ENCODE results near the gene SPR. TPM values are rescaled to one million over a fixed set of nuclear protein-coding genes. Genes with fewer than 3 reads are reported as not detected.

Gene SPR
- total RNA-seq, 4 donors from 2014 or later, result 83.8 to 431 (median 98.0) TPM

DNA sequence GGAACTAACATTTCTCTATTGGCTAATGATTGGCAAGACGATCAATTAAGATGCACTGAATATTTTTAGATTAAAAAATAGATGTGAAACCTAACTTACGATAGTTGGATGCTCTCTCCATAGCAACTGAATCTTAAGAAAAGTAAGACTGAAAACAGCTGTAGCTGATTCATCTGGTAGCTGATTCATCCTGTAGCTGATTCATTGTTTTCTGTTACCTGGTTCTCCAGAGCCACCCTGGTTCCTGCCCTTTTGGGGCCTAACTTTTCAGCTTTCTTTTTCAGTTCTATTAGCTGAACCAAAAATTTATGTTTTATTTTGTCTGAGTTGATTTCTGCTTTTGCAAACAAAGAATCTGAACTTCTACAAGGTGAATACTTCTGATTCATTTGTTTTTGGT lies 22.7 kb upstream of the SPR start:
- H3K27me3 ChIP-seq, result peaks cover 57% of the 10 kb centered on the region
- H3K27ac ChIP-seq, result no peak overlapping the region
- TF ChIP-seq CTCF (IDR thresholded peaks at IDR 0.05), result no peak
- TF ChIP-seq EP300 (IDR thresholded peaks at IDR 0.05; ENCODE audit: low read depth), result no peak
- no peak for TF ChIP-seq POLR2AphosphoS5 (IDR thresholded peaks at IDR 0.05)
- no peak for TF ChIP-seq POLR2A (IDR thresholded peaks at IDR 0.05)
- 35 to 40% methylated on average over 2 of the region's 2 CpGs for WGBS, 2 donors (ENCODE audit: low coverage in 1 of 2)
- intact Hi-C loops (cut with DNase I; ENCODE audit: low total_unique reads) (no loop called here), in situ Hi-C loops (cut with MboI; ENCODE audit: low pct_ligation_motif_present in 1 of 4, low pct_unique_long_range_greater_than_20kb in 1 of 4, low sequenced_read_pairs in 3 of 4) (loop anchor here in 1 of 4 donors (10.0 kb wide), 1 partner anchor 90 kb away; no protein-coding TSS in a partner anchor)
- peaks cover 0 to 10% (median 8%) of the 10 kb centered on the region in 4 donors for H3K4me1 ChIP-seq
- no peaks in the 10 kb centered on the region for H3K9me3 ChIP-seq
- DNase-seq, result no peak
- H3K4me3 ChIP-seq, result no peak overlapping the region
- H3K36me3 ChIP-seq, result no peaks in the 10 kb centered on the region

DNA sequence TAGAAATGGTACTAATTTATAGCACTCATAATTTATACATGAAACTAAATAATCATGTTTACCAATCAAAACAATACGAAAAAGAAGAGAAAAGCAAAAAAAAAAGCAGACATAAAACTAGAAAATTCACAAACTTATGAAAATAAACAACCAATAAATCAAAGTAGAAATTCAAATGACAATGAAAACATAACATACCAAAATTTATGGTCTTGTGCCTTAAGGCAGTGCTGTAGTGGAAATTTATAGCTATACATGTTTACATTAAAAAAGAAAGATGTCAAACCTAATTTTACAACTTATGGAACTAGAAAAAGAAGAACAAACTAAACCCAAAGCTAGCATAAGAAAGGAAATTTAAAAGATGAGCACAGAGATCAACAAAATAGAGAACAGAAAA lies 16.1 kb upstream of the SPR start:
- H3K36me3 ChIP-seq, result no peaks in the 10 kb centered on the region
- in situ Hi-C loops (cut with MboI; ENCODE audit: low pct_ligation_motif_present in 1 of 4, low pct_unique_long_range_greater_than_20kb in 1 of 4, low sequenced_read_pairs in 3 of 4) (no loop called here), intact Hi-C loops (cut with DNase I; ENCODE audit: low total_unique reads) (no loop called here)
- WGBS, 2 donors (ENCODE audit: low coverage in 1 of 2), result 33 to 52% methylated on average over 1 of the region's 1 CpG
- DNase-seq, result no peak
- no peaks in the 10 kb centered on the region for H3K9me3 ChIP-seq
- peaks cover 53% of the 10 kb centered on the region for H3K27me3 ChIP-seq
- TF ChIP-seq CTCF (IDR thresholded peaks at IDR 0.05), result no peak
- no peak for TF ChIP-seq POLR2A (IDR thresholded peaks at IDR 0.05)
- TF ChIP-seq EP300 (IDR thresholded peaks at IDR 0.05; ENCODE audit: low read depth), result no peak
- no peak for TF ChIP-seq POLR2AphosphoS5 (IDR thresholded peaks at IDR 0.05)
- no peak overlapping the region for H3K27ac ChIP-seq
- H3K4me3 ChIP-seq, result no peak overlapping the region
- no peaks in the 10 kb centered on the region for H3K4me1 ChIP-seq

DNA sequence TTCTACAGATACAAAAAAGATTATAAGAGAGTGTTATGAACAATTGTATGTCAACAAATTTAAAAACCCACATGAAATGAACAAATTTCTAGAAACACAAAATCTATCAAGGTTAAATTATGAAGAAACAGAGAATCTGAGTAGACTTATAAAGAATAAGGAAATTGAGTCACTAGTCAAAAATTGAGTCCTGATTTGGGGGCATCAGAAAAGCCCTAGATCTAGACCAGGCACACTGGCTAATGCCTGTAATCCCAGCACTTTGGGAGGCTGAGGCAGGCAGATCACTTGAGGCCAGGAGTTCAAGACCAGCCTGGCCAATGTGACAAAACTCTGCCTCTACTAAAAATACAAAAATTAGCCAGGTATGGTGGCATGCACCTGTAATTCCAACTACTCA lies 15.3 kb upstream of the SPR start:
- Histone ChIP-seq H3K36me3 (no peaks in the 10 kb centered on the region), H3K4me3 (no peak overlapping the region), H3K9me3 (no peaks in the 10 kb centered on the region), H3K27ac (no peak overlapping the region), H3K4me1 (no peaks in the 10 kb centered on the region), H3K27me3 (peaks cover 53% of the 10 kb centered on the region)
- intact Hi-C loops (cut with DNase I; ENCODE audit: low total_unique reads) (no loop called here), in situ Hi-C loops (cut with MboI; ENCODE audit: low pct_ligation_motif_present in 1 of 4, low pct_unique_long_range_greater_than_20kb in 1 of 4, low sequenced_read_pairs in 3 of 4) (no loop called here)
- no peak for DNase-seq
- no peak for TF ChIP-seq EP300 (IDR thresholded peaks at IDR 0.05; ENCODE audit: low read depth)
- TF ChIP-seq CTCF (IDR thresholded peaks at IDR 0.05), result no peak
- no peak for TF ChIP-seq POLR2AphosphoS5 (IDR thresholded peaks at IDR 0.05)
- TF ChIP-seq POLR2A (IDR thresholded peaks at IDR 0.05), result no peak

DNA sequence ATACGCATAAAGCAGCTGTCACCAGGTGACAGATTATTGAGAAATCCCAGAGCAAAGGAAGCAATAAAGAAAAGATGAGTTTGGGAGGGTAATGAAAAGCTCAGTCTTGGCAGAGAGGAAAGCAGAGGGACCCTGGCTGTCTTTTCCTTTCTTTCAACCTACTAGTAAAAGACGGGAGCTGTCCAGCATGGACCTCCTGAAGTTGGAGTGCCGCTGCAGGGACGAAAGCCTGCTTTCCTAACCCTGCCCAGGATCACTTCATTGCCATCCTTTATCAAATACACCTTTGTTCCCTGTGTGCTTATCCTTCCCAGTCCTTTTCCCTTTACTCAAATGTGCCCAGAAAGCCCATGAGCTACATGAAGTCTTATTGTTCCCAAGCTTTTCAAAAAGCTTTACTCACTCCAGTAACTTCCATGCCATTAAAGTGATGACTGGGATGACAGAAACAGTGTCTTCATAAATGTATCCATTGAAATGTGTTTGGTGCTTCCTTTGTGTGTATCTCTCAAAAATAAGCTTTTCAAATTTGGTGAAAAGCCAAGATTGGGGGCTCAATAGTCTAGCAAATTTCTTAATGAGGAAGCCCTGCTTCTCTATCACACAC lies 3.7 kb upstream of the SPR start:
- peaks cover 5 to 18% (median 12%) of the 10 kb centered on the region in 4 donors for H3K4me1 ChIP-seq
- in situ Hi-C loops (cut with MboI; ENCODE audit: low pct_ligation_motif_present in 1 of 4, low pct_unique_long_range_greater_than_20kb in 1 of 4, low sequenced_read_pairs in 3 of 4) (loop anchor here in 2 of 4 donors (25.0 kb wide), 2 partner anchors 279 to 304 kb away; no protein-coding TSS in a partner anchor), intact Hi-C loops (cut with DNase I; ENCODE audit: low total_unique reads) (no loop called here)
- H3K9me3 ChIP-seq, result no peaks in the 10 kb centered on the region
- peaks cover 45% of the 10 kb centered on the region for H3K27me3 ChIP-seq
- H3K36me3 ChIP-seq, result no peaks in the 10 kb centered on the region
- H3K27ac ChIP-seq, result no peak overlapping the region
- TF ChIP-seq EP300 (IDR thresholded peaks at IDR 0.05; ENCODE audit: low read depth), result no peak
- no peak for TF ChIP-seq POLR2A (IDR thresholded peaks at IDR 0.05)
- TF ChIP-seq CTCF (IDR thresholded peaks at IDR 0.05), result no peak
- no peak for TF ChIP-seq POLR2AphosphoS5 (IDR thresholded peaks at IDR 0.05)
- H3K4me3 ChIP-seq, result no peak overlapping the region
- 12 to 22% methylated on average over 4 of the region's 4 CpGs for WGBS, 2 donors (ENCODE audit: low coverage in 1 of 2)
- peak; percentile 37 for DNase-seq
